Stimulated activated CD4-positive, alpha-beta T cell treated with anti-CD3 and anti-CD28 coated beads, Interleukin-2, amount 100 ng/mL, for 48 hours (primary cell): Measurements from ENCODE around the gene TBC1D16.

Source experiments
- DNase-seq, 2 donors: peaks; one replicate each; pipeline ENCODE4 v3.0.0-alpha.2; 2020

Gene TBC1D16

DNA sequence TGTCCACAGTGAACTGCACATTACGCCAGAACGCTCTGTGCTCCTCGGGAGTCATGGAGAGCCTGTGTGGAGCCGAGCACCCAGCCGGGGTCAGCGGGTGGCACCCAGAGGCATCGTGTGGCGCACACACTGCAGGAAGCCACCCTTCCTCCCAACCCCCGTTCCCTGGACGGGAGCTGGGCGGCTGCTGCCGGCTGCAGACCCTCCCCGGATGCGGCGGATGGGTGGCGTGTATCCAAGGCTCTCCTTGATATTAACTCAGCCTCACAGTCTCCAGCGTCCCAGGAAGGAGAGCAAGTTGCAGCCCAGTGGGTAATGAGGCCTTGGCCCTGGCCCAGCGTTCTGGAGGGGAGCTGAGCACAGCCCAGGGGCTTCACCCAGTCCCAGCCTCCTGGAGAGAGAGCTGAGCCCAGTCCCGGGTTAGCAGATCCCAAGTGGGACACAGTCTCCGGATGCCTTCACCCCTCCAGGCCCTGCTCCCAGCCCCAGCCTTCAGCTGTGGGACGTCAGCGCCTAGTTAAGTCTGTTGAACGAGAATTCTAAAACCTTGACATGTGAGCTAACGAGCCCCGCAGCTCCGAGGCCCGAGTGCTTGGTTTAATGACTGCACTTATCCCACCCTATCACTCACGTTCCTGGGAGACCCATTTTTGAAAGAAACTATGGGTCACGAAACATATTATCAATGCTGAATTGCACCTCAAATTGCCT lies 86.6 kb downstream of the TBC1D16 start:
- no peak for DNase-seq

DNA sequence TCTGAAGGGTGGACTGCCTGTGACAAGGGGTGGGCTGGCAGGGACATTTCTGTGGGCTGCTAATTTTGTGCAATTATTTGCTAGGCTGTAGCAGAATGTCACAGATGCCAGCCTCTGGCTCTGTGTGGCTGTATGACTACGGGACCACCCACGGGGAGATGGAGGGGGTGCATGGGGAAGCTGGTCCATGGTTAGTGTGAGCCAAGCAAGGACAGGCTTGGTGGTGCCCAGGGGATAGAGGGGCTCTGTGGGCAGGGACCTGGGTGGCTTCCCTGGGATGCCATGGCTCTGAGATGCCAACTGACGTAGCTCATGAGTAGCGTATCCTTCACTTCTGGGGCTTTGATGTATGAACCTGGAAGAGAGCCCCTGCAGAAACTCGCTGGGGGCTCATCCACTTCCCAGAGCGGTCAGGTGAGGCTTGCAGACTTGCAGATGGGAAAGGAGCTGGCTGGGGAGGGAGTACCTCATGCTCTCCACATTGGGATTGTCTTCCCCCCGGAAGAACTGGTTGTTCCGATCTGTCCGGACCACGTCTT lies 87.2 kb downstream of the TBC1D16 start:
- DNase-seq = no peak

DNA sequence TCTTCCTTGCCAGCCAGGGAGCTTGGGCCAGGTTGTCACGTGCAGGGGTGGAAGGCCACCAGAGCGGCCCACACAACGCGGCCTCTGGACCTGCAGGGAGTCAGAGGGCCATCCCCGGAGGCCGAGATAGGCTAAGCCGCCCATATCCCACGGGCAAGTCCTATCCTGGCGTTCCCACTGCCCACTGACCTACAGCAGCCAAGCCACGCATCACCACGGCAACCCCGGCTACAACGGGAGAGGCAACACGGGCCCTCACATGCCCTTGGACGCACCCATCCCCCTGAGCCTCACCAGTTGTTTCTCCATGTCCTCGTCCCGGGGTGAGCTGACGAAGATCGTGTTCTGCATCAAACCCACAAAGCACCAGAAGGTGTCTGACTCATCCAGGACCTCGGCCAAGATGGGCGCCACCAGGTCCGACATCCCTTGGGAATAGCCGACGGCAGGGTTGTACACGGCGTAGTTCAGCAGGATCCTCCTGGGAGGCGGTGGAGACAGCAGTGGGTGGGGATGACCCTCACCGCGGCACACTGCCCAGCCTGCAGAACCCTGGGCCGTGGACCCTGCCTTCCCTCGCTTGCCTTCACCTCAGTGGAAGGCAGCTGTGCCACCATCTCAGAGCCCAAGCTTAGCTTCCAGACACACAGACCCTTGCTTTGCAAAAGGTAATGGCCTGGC lies 88.2 kb downstream of the TBC1D16 start:
- no peak for DNase-seq

DNA sequence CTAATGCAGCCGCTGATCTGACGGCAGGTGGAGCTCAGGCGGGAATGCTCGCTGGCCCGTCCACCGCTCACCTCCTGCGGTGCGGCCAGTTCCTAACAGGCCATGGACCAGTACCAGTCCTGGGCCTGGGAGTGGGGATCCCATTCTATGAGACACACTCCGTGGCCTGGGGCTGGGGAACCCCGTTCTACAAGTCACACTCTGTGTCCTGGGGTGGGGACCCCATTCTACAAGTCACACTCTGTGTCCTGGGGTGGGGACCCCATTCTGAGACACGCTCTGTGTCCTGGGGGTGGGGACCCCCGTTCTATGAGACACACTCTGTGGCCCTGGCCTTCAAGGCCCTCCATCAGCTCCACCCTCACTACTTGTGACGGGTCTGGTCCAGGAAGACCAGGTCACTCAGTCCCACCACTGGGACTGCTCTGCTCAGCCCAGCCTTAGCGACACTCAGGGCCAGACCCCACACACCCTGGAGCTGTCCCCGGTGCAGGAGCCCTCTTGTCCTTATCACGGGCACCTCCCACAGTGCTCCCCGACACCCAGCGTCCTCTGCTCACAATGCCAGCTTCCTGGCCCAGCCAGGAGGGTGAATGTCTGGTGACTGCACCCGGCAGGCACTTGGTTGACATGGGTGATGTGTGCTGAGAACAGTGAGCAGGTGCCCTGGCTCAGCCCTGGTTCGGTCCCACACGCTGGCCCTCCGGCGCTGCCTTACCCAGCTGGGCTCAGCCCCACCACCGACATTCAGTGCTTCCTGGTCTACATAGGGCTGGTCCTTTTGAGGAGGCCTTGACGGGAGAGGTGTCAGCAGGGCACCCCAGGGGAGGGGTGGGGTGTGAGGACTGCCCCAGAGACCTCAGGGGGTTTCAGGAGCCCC lies 89.1 kb downstream of the TBC1D16 start:
- no peak for DNase-seq

DNA sequence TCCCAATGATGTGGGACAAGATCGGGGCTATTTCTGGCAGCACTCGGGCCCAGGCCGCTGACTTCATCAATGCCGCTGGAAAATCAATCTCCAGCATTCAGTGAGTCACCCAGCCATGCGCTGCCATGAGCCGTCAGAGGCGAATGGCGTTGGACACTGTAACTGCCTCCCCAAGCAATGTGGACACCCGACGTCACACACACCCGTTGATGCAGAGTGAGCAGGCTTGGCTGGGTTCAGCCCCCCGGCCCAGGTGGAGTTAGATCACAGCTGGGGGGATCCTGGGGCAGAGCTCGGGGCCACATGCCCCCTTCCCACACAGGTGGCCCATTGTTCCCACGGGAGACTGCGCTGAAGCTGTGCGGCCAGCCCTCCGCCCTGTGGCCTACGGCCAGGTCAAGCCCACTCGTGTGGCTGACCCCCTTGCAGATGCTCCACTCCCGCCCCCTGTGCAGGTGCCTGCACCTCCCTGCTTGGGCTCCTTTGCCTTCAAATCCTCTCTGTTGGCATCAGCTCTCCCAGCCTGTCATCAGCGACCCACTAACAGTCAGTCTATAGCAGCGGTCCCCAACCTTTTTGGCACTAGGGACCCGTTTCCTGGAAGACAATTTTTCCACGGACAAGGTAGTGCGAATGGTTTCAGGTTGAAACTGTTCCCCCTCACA lies 89.9 kb downstream of the TBC1D16 start:
- DNase-seq = no peak

DNA sequence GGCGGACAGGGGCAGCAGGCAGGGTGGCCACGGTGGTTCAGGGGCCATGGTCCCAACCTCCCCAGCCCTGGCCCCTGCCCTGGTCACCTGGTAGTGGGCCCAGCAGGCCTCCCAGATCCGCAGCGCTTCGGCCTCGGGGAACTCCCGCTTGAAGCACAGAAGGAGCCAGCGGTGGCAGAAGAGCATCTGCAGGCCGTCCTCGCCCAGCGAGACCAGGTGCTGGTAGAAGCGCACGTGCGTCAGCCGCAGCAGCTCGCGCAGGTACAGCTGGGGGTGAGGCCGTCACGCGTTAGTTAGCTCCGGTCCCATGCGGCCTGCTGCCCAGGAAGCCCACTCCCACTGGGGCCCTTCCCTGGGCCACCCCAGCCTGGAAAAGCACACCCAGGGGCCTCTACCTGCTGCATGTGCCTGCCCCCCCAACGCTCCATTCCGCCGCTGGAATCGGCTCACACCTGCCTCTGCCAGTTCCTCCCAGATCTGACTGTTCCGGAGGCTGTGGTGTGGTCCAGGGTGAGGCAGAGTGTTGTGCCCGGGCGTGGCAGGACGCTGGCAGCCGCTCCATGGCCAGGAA lies 90.8 kb downstream of the TBC1D16 start:
- no peak for DNase-seq

DNA sequence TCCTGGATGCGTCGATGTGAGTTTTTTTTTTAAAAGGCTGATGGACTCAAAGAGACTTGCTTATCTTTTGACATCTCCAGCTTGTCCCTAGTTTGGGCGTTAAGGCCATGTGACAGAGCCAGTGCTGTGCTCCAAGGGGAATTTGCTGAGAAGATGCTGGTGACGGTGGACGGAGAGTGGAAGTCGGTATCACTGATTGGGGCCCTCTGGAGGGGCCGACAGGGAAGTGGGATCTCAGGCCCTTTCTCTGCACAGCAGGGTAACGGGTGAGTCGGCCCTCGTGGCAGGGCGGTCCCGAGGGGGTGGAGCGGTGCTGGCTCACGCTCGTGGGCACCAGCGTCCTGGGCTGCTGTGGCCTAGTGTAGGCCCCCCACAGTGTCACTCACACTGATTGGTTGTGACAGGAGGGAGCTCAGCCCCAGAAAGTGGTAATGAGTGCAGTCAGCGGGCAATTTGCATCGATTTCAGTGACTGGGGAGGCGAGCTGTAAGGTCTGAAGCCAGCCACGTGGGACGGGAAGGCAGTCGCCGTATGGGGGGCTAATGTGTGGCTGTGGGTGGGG lies 91.3 kb downstream of the TBC1D16 start:
- no peak for DNase-seq

DNA sequence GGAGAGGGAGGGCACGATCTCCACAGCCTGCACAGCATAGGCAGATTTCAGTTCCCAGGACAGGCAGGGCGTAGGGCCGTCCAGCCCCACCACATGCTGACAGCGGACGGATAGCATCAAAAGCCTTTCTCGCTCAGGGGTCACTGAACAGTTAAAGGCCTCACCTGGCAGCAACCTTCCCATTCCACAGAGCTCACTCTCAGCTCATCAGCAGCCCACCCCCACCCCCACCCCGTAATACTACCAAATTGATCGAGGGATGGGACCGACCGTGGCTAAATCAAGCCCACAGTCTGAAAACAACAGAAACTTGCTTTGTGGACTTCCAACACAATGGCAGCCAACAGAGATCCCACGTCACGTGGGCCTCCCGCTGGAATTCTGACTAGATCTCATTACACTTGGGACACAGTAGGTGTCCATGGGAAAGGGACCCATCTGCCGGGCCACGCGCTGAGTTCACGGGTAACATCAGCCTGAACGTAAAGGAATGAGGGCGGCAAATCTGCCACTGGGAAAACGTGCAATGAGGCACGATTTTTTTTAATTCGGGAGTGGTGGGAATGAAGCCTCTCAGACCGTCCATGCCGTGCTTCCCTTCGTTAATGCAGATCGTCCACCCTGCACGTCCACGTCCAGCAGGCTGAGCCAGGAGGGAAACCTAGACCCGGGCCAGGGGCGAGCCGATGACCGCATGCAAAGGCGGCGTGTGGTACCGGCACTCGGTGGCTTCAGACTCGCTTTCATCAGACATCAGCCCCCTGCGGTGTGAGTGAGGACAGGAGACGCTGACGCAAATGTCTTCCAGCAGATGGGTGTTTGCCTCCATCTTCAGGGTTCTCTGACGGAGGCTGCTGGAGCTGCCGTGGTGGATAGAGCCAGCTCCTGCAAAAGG lies 92.1 kb downstream of the TBC1D16 start:
- no peak for DNase-seq

DNA sequence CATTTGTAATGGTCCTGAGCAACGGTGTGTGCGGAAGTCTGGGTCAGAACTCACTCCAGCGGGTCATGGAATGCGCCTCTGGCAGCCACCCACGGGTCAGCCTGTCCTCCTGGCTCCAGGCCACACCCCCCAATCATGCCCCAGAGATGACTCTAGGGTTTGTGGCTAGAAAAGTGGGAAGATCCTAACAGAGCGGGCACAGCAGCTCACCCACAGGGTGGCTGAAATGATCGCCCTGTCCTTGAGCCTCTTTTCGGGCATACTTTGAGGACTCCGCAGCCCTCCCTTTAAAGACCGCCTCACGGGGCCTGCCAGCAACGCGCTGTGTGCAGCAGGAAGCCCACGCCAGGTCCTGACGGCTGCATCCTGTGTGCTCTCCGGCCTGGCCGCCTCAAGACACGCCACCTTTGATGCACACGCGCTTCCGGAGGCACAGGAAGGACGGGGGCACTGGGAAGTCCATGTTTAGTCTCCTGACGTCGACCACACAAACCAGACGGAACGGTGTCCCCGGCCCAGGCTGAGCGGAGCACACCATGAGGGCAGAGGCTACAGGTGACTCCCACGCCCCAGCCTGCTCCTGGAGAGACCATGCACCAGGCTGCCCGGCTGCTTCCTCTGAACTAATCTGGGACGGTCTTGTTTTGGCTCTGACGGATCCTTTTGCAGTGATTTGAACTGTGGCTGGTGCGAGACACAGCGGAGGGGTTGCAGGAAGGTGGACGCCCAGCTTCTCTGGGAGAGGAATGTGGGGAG lies 92.9 kb downstream of the TBC1D16 start:
- no peak for DNase-seq

DNA sequence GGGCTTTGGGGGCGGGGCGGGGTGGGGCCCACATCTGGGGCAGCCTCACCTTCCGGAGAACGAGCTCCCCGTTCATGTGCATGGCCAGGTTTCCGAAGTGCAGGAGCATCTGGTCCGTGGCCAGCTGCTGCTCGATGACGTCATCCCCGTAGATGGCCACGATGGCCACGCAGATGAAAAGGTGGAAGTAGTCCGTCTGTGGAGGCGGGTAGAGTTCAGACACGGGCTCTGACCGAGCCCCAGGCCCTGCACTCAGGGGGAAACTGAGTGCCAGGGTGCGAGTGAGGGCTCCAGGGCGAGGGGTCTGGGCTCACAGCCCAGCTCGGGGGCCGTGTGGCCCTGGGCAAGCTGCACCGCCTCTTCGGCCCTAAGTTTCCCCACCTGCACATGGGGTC lies 93.7 kb downstream of the TBC1D16 start:
- no peak for DNase-seq

DNA sequence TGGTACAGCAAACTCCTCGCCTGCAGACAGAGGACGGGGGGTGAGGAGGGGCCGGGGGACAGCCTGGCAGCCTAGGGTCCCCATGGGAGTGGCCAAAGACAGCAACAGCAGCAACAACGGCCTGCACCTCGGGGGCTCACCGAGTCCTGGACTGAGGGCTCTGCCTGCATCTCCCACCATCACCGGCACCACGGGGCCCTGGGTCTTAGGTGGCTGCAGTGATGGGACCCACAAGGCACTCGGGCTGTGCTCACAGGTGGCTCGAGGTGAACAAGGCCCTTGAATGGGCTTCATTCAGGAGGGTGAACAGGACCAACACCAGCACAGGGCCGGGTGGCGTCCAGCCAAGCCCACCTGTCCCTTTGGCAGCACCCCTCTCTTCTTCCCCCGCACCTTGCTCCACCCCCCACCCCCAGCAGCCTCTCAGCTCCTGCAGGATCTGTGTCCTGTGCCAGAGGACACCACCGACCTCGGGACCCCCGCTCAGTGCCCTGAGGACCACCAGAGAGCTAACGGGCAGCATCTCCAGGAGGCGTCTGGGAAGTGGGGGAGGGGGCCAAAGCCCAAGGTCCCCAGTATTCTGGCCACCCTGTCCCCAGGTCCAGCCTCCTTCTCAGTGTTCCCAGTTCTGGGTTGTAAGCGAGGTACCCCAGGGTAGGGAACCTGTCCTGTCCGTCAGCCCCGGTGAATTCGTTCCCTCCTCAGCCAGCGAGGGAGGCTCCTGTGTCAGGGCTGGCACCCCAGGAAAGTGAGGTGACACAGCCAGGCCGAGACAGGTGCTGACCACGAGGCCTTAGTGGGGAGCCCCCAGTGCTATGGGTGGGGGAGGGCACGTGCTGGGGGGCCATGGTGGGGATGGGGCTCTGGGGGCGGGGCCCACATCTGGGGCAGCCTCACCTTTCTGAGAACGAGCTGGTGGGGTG lies 94.3 kb downstream of the TBC1D16 start:
- no peak for DNase-seq

DNA sequence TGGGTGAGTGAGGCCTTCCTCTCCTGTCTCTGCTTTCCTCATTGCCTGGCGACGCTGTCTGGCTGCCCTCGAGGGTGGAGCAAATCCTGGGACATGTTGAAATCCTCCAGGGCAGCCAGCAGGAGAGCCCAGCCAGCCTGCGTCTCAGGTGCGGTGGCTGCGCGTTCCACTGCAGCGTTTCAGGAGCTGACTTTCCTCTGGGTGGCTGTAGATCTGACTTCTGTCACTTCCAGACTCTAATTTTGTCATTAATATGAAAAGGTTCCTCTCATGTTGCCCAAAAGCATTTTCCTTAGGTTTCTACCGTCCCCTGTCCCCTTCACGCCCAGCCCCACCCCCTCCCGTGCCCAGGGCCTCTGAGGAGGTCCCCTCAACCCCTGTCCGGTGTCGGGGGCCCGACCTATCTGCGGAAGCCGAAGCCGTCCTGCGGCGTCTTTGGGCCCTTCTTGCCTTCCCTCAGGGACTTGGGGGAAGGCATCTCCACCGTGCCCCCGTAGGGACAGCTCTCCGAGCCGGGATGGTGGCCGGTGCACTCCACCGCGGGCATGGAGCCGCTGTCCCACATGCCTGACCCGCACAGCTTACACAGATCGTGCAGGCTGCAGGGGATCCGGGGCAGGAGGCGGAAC lies 95.1 kb downstream of the TBC1D16 start:
- DNase-seq = no peak

DNA sequence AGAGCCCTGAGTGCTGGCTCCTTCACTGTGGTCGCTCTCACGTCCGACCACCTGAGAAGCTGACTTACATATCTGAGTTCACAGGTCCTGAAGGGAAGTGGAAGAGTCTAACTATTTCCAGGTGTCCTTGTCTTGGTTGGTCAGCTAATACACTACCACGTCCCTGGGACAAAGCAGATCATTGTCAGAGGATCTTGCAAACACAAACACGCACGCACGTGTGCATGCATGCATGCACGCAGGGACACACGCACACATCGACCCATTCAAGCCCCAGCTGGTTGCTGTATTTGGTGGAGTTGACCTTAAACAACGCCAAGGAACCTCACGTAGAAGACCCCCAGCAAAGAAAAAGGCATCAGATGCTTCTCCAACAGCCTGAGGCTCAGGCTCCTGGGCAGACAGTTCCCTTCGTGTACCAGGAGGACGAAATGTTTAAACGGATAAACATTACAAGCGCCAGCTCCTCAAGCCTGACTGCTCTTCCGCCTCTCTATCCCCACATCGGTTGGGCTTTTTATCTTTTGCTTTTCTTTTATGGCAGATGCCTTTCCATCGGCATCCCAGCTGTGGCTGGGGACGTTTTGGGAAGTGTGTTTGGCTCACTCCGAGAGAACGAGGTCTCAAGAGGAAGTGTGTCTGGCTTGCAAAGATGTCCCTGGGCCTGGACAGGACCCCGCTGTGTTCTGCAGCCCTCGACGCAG lies 95.8 kb downstream of the TBC1D16 start:
- no peak for DNase-seq

DNA sequence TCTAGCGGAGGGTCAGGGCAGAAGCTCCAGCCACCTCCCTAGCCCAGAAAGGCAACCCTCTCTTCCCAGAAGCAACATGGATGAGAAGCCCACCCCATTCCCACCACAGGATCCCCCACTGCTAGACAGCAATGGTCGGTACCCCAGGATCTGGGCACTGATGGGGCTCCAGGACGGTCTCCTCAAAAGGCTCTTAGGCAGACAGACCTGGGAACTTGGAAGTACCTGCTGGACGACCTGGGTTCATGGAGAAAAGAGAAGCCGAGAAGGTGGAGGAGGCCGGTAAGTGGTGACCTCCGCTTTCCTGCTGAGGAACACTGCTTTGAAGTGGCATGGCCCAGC lies 96.6 kb downstream of the TBC1D16 start:
- no peak for DNase-seq

DNA sequence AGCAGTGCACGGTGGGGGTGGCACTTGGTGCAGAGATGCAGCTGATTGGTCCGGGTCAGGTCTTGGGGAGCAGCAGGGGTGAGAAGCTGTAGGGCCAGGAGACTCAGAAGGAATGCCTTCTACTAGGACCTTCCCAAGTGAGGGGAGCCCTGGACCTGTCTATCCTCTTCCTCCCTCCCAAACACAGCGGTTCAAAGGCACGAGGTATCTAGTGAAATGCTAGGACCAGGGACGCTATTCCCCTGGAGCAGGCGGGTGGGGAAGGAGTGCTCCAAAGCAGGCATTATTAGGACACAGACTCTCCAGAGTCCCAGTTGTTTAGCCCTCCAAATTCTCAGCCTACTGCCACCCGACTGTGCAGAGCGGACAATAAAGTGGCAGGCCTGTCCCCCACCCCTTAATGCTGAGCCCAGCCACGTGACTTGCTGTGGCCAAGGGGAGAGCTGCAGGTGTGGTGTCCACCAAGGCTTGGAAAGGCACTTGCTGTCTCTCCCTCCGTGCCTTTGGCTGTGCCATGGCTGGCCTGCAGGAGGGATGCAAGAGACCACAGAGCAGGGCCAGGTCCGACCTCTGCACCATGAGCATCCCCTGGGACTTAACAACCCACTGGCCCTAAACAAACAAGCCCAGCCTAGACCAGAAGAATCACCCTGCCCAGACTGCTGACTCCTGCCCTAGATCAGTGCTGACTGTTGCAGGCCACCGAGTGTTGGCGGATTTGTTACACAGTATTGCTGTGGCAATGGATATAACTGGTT lies 97.2 kb downstream of the TBC1D16 start:
- DNase-seq = no peak

DNA sequence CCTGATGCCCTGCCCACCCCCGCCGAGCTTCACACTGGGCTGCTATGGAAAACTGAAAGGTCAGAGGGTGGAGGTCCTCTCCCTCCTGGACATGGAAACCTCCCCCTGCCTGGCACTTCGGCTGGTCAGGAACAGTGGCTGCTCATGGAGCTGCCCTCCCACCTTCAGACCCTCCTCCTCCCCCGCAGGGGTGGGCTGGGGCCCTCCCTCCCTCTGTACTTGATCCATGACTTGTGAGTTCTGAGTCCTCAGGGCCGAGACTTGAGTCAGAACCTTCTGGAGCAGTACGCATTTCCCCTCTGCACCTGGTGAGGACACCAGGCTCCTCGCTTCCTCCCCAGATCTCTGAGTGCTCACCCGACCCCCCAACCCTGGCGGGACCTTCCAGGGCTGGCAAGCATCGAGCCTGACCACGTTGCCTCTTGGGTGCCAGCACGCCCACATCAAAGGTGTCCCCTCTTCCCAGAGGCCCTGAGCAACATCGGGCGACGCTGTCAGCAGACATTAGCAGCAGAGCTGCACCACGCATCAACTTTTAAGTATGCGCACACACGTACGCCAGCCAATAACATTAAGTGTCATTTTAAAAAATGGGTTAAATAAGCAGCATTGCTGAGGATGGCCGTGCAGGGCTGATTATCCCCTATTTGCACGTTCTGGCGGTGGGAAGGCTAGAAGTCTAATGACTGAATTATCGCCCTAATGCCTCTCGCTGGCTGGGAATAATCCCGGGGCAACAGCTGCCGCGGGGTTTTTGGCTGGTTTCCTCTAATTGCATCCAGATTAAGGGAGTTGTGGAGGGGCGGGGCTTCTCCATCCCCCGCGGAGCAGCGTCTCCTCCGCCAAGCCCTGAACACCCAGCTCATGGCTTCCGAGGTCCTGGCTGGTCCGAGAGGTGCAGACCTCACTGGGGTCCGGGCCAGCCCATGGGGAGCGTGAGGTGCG lies 98.0 kb downstream of the TBC1D16 start:
- DNase-seq = no peak
